ENCODE results near the gene GPI. TPM values are rescaled to one million over a fixed set of nuclear protein-coding genes. Genes with fewer than 3 reads are reported as not detected.

The GPI gene
- total RNA-seq, 6 donors from 2014 or later, result 90.4 to 198 (median 128) TPM

DNA sequence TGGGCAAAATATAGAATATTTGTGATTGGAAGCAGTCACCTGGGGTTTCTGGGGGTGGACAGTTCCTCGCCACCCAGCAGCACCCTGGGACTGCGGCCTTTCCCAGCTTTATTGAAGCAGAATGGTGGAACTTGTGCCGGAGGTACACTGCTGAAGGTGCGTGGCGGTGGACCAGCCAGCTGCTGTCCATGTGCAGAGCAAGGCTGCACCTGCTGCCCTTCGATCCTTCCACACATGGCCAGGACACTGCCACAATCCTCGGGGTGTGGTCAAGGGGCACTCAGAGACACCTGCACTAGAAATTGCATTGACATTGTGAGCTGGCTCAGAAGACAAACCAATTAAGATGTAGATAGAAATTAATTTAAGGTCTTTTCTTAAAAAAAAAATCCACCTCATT is 11.4 kb upstream of the GPI start:
- Histone ChIP-seq H3K36me3 (peaks cover 7 to 67% (median 52%) of the 10 kb centered on the region in 4 donors), H3K9me3 (no peaks in the 10 kb centered on the region), H3K4me3 (no peak overlapping the region), H3K27me3 (no peaks in the 10 kb centered on the region), H3K27ac (no peak overlapping the region), H3K4me1 (peaks cover 0 to 4% (median 3%) of the 10 kb centered on the region in 4 donors)
- TF ChIP-seq POLR2A (IDR thresholded peaks at IDR 0.05) (no peak), POLR2AphosphoS5 (IDR thresholded peaks at IDR 0.05) (no peak), EP300 (IDR thresholded peaks at IDR 0.05) (no peak)
- TF ChIP-seq, protein P1, sequence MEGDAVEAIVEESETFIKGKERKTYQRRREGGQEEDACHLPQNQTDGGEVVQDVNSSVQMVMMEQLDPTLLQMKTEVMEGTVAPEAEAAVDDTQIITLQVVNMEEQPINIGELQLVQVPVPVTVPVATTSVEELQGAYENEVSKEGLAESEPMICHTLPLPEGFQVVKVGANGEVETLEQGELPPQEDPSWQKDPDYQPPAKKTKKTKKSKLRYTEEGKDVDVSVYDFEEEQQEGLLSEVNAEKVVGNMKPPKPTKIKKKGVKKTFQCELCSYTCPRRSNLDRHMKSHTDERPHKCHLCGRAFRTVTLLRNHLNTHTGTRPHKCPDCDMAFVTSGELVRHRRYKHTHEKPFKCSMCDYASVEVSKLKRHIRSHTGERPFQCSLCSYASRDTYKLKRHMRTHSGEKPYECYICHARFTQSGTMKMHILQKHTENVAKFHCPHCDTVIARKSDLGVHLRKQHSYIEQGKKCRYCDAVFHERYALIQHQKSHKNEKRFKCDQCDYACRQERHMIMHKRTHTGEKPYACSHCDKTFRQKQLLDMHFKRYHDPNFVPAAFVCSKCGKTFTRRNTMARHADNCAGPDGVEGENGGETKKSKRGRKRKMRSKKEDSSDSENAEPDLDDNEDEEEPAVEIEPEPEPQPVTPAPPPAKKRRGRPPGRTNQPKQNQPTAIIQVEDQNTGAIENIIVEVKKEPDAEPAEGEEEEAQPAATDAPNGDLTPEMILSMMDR (IDR thresholded peaks at IDR 0.05), result no peak
- ATAC-seq (ENCODE audit: low FRiP score in 2 of 2) (no peak), DNase-seq (no peak)
- WGBS, 2 donors, result 95 to 99% methylated on average over 7 of the region's 7 CpGs

DNA sequence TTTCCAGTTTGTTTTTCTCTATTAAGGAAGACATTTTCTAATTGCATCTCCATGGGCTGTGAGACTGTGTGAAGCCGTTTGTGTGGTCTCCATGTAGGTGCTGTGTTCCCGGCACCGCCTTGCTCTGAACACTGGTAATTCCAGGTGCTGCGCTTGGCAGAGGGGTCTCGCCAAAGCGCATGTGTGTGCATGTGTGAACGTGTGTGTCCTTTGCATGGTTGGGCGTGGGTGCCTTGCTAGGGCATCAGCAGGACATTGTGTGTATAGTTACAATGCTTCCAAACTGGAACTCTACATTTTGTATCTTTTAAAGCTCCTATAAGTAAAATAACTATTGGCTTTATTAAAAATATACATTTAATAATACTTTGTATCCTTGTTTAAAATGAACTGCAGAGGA is 9.8 kb upstream of the GPI start:
- Histone ChIP-seq H3K4me1 (peaks cover 4 to 15% (median 10%) of the 10 kb centered on the region in 4 donors), H3K4me3 (no peak overlapping the region), H3K27ac (no peak overlapping the region), H3K9me3 (no peaks in the 10 kb centered on the region), H3K36me3 (peaks cover 7 to 51% (median 37%) of the 10 kb centered on the region in 4 donors), H3K27me3 (no peaks in the 10 kb centered on the region)
- TF ChIP-seq POLR2AphosphoS5 (IDR thresholded peaks at IDR 0.05) (no peak), EP300 (IDR thresholded peaks at IDR 0.05) (no peak), POLR2A (IDR thresholded peaks at IDR 0.05) (no peak)
- TF ChIP-seq, protein P1 (IDR thresholded peaks at IDR 0.05), result no peak
- ATAC-seq (ENCODE audit: low FRiP score in 2 of 2) (no peak), DNase-seq (no peak)
- 95 to 96% methylated on average over 8 of the region's 8 CpGs for WGBS, 2 donors

DNA sequence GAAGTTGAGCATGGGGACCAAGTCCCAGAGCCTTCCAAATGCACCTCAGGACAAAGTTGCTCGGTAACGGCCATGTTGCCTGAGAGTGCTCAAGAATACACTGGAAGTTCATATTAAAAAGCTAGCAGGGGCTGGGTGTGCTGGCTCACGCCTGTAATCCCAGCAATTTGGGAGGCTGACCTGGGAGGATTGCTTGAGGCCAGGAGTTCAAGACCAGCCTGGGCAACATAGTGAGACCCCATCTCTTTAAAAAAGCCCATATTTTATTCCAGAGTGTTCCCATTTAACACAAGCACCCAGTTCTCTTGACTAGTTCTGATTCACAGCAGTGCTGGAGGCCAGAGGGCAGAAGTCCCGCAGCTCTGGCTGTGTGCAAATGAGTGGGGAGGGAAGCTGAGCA is 8.1 kb upstream of the GPI start:
- H3K4me3 ChIP-seq, result no peak overlapping the region
- H3K36me3 ChIP-seq, result peaks cover 3 to 36% (median 28%) of the 10 kb centered on the region in 4 donors
- ATAC-seq (ENCODE audit: low FRiP score in 2 of 2) (no peak), DNase-seq (no peak)
- TF ChIP-seq POLR2A (IDR thresholded peaks at IDR 0.05) (no peak), POLR2AphosphoS5 (IDR thresholded peaks at IDR 0.05) (no peak), EP300 (IDR thresholded peaks at IDR 0.05) (no peak)
- TF ChIP-seq, protein P1 (IDR thresholded peaks at IDR 0.05), result no peak
- peaks cover 4 to 15% (median 10%) of the 10 kb centered on the region in 4 donors for H3K4me1 ChIP-seq
- no peak overlapping the region for H3K27ac ChIP-seq
- 90 to 100% methylated on average over 3 to 4 of the region's 4 CpGs for whole genome bisulfite sequencing, 2 donors
- no peaks in the 10 kb centered on the region for H3K9me3 ChIP-seq
- no peaks in the 10 kb centered on the region for H3K27me3 ChIP-seq

DNA sequence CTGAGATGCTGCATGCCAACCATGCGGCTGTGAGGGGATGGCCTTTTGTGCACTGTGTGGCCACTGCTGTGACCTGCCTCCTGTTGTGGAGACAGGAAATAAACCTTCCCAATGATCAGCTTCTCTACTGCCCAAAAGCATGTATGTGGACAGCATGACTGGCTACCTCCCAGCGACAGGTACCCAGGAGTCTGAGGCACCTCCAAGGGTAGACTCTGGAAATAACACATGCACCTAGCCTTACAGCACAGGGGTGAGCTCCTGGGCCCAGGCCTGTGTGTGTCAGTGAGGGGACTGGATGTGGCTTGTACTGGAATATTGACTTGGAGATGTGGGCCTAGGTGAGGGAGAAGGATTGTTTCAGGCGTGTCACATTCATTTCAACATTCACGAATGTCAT is 7.6 kb upstream of the GPI start:
- WGBS, 2 donors, result 91 to 100% methylated on average over 2 to 4 of the region's 4 CpGs
- TF ChIP-seq EP300 (IDR thresholded peaks at IDR 0.05) (no peak), POLR2A (IDR thresholded peaks at IDR 0.05) (no peak), POLR2AphosphoS5 (IDR thresholded peaks at IDR 0.05) (no peak)
- TF ChIP-seq, protein P1 (IDR thresholded peaks at IDR 0.05), result no peak

More for the DNA sequence above, 7.6 kb upstream of the GPI start:
- no peak overlapping the region for H3K27ac ChIP-seq
- H3K9me3 ChIP-seq, result no peaks in the 10 kb centered on the region
- H3K36me3 ChIP-seq, result peaks cover under 1 to 31% (median 22%) of the 10 kb centered on the region in 4 donors
- H3K27me3 ChIP-seq, result no peaks in the 10 kb centered on the region
- H3K4me3 ChIP-seq, result no peak overlapping the region
- peaks cover 4 to 15% (median 10%) of the 10 kb centered on the region in 4 donors for H3K4me1 ChIP-seq
- ATAC-seq (ENCODE audit: low FRiP score in 2 of 2), result no peak
- DNase-seq, result no peak

All from upper lobe of left lung (tissue), 6 donors.